Right lung (tissue), 5 donors: ENCODE results near the gene NNAT. TPM values are rescaled to one million over a fixed set of nuclear protein-coding genes. Genes with fewer than 3 reads are reported as not detected.
"Not testable (repeated sequence)": the region's sequence is repeated elsewhere in the genome, so short reads cannot be mapped to it uniquely, and the experiment has no call there.

Source experiments
- DNase-seq, 2 donors: peaks; one replicate each; pipeline ENCODE4 v3.0.0-alpha.2; 2013
- polyA plus RNA-seq, 5 donors: library from polyadenylated mRNA; unstranded; fragments of 120-200 nt; gene quantifications; one replicate each; pipeline versions ENCODE4 v1.2.1 to v1.2.3, GENCODE V29; 2013; ENCODE audit warnings: inconsistent platforms in 1 of 5, low replicate concordance in 1 of 5; ENCODE audit not compliant: insufficient read length in 5 of 5, insufficient read depth in 1 of 5

NNAT gene
- polyA plus RNA-seq, 5 donors = 44.2 to 81.3 (median 56.2) TPM

DNA sequence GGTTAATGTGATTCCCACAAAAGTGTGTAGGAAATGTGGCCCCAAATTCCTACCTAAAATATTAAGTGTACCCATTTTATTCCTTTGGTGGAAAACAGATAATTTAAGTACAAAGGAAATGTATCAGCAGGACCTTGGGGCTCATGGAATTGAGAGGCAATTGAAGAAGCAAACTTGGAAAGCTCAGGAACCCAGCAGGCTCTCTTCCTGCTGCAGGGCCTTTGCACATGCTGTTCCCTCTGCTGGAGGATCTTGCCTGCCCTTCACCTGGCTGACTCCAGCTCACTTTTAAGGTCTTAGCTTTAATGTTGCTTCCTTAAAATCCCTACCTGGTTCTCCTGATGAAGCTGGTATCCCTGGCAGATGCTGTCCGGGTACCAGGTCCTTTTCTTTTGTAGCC is 16.5 kb downstream of the NNAT start:
- DNase-seq = no peak

DNA sequence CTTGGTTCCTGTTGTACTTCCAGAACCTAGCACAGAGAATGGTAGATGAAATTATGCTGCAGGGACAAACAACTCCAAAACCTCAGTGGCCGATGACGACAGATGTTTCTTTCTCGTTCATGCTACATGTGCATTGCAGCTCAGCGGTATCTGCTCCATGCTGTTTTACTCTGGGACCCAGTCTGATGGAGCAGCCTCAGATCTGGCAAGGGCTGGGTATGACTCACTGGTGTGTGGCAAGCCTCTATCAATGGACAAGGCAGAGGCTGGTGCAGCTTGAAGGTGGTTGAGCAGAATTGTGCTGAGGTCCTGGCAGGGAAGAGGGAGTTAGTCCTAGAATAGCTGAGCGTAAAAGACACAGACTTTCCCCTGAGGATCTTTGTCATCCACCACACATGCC is 17.0 kb downstream of the NNAT start:
- DNase-seq = no peak

DNA sequence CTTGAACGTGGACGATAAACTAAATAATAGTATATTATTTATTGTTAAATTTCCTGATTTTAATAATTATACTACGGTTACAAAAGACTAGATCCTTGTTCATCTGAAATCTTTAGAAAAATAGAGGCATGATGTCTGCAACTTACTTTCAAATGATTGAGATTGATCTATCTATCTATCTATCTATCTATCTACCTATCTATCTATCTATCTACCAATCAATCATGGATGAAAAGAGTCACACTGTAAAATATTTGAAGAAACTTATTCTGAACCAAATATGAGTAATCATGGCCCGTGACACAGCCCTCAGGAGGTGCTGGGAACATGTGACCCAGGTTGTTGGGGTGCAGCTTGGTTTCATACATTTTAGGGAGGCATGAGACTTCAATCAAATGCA is 18.4 kb downstream of the NNAT start:
- no peak for DNase-seq

DNA sequence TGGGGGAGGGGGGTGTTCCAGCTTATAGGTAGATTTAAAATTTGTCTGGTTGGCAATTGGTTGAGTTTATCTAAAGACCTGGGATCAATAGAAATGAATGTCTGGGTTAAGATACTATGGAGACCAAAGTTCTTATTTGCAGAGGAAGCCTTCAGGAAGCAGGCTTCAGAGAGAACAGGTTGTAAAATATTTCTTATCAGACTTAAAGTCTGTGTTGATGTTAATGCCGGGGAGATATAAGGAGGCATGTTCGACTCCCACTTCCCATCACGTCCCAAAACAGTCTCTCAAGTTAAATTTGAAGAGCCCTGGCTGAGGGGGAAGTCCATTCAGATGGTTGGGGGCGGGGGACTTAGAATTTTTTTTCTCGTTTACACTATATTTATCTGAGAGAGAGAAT is 19.0 kb downstream of the NNAT start:
- DNase-seq = no peak

DNA sequence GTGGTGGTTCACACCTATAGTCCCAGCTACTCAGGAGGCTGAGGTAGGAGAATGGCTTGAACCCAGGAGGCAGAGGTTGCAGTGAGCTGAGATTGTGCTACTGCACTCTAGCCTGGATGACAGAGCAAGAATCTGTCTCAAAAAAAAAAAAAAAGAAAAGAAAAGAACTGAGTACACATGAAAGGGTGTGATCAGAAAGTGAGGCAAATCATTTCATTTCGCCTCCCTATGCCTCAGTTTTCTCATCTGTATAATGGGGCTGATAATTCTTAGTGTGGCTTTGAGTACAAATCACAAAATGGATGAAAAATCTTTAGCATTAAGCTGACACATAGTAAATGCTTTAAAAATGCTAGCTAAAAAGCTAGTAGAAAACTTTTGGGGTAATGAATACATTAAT is 19.8 kb downstream of the NNAT start:
- not testable (repeated sequence) for DNase-seq

DNA sequence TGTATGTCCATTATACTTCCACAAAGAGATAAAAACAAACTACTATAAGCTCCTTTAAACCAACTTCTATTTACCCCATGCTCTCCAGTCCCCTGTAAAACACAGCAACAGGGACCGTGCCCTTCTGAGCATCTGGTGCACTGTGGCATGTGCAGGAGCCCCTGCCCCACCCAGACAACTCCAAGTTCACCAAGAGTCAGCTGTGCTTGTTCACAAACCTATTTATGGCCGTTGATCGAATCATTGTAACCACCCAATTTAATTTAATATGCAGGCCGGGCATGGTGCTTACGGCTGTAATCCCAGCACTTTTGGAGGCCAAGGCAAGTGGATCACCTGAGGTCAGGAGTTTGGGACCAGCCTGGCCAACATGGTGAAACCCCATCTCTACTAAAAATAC is 20.3 kb downstream of the NNAT start:
- DNase-seq = no peak

DNA sequence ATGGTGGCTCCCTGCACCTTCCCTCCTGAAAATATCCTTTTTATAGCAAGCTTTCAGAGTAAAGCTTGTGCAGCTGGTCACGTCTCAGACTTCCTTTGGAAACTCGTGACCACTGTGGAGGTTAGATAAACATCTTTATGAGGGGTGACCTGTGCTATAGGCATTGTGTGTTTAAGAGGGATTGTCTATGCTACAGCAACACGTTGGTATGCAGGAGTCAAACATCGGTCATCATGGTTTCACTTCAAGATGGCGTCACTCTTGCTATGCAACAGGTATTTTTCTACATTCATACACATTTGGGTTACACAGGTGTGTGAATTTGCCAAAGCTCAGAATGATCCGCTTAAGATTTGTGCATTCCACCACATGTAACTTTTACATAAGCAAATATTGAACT is 21.2 kb downstream of the NNAT start:
- no peak for DNase-seq

DNA sequence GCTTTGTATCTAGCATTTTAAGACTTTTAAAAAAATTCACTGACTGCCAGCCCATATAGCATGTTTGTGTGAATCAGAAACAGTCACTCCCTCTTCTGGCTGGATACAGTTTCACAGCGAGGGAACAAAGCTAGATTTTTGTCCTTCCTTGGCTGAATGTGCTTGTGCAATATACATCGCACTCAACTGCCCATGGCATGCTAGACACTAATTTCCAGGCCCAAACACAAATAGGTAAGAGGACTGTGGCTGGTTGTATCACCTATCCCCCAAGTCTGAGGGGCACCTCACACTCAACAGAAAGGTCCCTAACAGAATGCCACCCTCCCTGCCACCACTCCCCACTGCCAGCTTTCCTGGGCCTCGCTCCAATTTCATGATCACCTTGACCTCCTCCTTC is 22.8 kb downstream of the NNAT start:
- DNase-seq = no peak

DNA sequence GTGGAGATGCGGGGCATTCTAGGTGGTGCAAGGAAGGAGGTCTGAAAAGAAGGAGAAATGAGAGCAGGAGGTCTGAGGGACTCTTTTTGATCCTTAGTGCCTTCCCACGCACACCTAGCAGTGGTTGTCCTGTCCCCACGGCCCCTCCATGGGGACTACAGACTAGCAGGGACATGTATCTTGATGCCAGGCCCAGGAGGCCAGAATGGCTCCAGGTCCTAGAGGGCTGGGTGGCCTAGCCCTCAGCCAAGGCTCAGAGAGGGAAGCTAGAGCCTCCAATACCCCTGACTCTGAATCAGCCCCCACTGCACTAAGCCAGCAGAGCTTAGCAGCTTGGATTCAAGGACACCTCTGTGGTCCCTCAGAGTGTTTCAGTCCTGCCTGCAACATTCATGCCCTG is 23.3 kb downstream of the NNAT start:
- no peak for DNase-seq

DNA sequence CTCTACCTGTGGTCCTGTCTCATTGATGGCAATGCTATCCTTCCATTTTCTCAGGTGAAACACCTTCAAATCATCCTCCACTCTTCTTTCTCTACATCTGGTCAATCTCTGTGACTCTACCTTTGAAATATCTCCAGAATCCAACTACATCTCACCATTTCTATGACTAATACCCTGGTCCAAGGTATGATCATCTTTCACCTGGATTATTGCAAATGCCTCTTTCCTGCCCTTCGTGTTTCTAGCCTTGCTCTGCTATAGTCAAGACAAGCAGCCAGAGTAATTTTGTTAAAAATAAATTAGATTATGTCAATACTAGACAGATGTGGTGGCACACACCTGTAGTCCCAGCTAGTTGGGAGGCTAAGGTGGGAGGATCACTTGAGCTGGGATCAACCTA is 24.5 kb downstream of the NNAT start:
- DNase-seq = no peak

DNA sequence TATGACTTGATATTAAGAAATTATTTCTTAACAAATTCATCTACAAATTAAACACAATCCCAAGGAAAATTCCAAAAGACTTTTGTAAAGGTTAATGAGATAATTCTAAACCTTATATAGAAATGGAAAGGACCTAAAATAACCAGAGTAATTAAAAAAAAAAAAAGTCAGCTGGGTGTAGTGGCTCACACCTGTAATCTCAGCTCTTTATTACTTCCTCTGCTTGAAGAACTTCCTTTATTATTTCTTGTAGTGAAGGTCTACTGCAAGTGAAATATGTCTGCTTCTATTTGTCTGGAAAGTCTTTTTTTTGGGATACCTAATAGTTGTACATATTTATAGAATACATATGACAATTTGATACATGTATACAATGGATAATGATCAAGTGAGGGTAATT is 26.9 kb downstream of the NNAT start:
- no peak for DNase-seq

DNA sequence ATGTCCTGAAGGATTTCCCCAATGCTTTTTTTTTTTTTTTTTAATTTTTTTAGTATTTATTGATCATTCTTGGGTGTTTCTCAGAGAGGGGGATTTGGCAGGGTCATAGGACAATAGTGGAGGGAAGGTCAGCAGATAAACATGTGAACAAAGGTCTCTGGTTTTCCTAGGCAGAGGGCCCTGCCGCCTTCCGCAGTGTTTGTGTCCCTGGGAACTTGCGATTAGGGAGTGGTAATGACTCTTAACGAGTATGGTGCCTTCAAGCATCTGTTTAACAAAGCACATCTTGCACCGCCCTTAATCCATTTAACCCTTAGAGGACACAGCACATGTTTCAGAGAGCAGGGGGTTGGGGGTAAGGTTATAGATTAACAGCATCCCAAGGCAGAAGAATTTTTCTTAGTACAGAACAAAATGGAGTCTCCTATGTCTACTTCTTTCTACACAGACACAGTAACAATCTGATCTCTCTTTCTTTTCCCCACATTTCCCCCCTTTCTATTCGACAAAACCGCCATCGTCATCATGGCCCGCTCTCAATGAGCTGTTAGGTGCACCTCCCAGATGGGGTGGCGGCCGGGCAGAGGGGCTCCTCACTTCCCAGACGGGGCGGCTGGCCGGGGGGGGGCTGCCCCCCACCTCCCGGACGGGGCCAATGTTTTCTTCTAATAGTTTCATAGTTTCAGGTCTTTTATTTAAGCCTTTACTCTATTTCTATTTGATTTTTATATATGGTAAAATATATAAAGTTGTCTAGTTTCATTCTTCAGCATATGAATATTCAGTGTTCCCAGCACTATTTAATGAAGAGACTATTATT is 29.3 kb downstream of the NNAT start:
- not testable (repeated sequence) for DNase-seq

DNA sequence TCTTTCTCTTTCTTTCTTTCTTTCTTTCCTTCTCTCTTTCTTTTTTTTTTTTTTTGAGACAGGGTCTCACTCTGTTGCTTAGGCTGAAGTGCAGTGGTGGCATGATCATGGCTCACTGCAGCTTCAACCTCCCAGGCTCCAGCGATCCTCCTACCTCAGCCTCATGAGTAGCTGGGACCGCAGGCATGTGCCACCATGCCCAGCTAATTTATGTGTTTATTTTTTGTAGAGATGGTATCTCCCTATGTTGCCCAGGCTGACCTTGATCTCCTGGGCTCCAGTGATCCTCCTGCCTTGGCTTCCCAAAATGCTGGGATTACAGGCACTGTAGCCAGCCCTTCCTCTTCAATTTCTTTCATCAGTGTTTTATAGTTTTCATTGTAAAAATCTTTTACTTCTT is 30.6 kb downstream of the NNAT start:
- DNase-seq = not testable (repeated sequence)

DNA sequence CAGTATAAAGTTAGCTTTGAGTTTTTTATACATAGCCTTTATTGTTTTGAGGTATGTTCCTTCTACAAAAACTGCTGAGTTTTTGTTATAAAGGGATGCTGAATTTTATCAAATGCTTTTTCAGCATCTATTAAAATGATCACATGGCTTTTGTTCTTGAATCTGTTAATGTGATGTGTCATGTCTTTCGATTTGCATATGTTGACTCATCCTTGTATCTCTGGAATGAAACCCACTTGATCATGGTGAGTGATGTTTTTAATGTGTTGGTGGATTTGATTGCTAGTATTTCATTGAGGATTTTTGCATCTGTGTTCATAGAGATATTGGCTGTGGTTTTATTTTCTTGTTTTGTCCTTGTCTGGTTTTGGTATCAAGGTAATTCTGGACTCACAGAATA is 31.4 kb downstream of the NNAT start:
- DNase-seq = no peak

DNA sequence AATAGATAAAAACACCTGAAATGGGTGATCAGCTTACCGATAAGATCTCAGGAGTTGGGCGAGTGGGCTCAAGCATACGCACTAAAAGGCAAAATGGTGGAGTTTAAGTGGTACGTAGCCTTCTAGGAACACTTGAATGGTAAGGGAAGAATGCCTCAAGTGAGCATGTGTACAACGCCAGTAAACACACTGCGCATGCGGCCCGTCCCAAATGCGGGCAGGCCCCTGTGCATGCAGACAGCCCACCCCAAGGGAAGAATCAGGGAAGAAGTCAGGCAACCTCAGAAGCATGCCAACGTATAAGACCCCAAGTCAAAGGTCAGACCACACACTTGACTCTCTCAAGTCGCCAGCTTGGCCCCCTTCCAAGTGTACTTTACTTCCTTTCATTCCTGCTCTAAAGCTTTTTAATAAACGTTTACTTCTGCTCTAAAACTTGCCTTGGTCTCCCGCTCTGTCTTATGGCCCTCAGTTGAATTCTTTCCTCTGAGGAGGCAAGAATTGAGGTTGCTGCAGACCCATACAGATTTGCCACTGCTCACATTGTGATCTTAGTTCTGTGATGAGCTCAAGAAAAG is 33.8 kb downstream of the NNAT start:
- DNase-seq = not testable (repeated sequence)

DNA sequence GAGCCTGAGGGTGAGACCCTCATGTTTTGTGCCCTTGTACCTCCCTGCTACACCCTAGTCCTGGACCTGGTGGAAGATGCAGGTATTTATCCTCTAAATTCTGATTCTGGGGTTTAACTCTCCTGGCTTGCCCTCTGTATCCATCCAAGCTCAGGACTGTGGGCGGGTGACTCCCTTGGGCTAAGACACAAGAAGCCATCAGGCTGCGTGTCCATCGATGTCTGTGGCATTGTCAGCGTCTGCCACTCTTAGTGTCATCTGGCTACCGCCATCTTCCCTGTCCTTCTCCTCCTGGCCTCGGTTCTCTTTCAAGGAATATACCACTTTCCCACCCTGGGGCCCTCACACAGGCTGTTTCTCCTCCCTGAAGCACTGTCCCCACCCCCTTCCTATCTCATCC is 35.5 kb downstream of the NNAT start:
- no peak for DNase-seq

DNA sequence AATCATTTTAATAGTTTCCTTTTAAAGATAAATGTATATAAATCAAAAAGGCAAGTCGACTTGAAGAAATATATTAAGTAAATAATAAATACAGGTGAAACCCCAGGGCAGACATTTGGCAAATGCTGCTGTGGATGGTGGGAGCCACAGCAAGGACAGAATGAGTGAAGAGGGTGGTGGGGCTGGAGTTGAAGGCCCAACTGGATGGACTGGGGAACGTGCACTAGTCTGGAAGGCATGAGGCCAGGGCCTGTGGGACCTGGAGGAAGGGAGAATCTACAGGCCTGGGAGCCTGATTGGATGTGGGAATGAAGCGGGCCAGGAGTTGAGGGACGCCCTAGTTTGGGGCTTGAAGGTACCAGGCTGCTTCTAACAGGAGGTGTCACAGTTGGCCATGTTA is 37.3 kb downstream of the NNAT start:
- no peak for DNase-seq

DNA sequence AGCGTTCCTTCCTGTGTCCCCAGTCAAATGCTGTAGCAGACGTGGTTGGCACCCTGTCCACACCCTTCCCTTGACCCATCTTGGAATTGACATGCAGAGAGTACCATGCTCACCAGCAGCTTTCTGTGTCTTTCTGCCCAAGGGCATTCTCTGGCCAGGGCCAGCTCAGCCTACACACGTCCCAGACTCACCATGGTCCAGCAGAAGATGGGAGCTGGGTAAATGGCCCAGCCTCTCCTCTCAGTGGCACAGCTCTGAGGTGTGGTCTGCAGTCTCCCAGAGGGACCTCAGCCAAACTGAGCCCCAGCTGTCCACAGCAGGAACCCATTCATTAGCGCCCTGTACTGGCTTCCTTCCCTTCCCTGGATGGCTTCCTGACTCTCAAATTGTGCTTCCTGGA is 37.7 kb downstream of the NNAT start:
- DNase-seq = no peak

DNA sequence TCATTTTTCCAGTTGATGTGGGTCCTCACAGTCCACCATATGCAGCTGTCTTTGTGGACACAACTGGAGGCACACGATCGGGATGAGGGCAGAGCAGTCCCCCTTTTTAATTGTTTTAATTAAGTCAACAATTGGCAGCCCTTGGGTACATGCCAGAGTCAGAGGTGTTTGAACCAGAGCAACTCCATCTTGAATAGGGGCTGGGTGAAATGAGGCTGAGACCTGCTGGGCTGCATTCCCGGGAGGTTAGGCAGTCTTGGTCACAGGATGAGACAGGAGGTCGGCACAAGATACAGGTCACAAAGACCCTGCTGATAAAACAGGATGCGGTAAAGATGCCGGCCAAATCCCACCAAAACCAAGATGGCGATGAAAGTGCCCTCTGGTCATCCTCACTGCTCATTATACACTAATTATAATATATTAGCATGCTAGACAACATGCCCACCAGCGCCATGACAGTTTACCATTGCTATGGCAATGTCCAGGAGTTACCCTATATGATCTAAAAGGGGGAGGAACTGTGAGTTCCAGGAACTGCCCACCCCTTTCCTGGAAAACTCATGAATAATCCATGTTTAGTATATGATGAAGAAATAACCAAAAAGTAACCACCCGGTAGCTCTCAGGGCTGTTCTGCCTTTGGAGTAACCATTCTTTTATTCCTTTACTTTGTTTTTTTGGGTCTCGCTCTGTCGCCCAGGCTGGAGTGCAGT is 38.4 kb downstream of the NNAT start:
- no peak for DNase-seq

DNA sequence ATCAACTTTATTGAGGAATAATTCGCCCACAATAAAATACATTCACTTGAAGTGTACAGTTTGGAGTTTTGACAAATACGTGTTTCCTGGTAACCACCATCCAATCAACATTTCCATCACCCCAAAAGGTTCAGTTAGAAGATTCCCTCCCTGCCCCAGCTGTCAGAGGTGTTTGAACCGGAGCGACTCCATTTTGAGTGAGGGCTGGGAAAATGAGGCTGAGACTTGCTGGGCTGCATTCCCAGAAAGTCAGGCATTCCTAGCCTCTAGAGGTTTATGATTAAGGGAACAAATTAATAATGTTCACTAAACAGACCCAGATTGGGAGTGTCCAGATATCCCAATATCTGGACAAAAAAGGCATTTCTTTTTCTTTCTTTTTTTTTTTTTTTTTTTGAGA is 39.6 kb downstream of the NNAT start:
- no peak for DNase-seq

DNA sequence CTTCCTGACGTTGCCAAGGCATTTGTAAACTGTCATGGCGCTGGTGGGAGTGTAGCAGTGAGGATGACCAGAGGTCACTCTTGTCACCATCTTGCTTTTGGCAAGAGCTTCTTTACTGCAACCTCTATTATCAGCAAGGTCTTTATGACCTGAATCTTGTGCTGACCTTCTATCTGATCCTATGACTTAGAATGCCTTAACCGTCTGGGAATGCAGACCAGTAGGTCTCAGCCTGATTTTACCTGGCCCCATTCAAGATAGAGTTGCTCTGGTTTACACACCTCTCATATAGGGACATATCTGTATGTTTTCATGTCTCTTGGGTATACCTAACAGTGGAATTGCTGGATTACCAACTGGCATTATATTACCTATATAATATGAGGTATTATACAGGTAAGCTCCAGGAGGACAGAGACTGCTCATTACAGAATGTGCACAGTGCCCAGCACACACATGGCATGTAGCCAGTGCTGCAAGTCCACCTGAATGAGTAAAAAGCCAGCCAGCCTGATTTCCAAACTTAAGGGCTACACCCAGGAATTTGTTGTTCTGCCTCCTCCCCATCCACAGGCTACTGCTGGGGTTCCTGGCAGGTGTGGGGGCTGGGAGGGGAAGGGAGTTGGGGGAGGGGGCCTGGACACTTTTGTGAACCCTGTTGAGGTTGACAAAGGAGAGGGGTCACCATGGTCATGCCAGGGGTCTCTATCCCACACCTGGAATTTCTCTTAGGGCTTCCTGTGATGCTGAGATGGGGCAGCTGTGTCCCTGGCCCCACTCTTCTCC is 41.8 kb downstream of the NNAT start:
- DNase-seq = no peak

DNA sequence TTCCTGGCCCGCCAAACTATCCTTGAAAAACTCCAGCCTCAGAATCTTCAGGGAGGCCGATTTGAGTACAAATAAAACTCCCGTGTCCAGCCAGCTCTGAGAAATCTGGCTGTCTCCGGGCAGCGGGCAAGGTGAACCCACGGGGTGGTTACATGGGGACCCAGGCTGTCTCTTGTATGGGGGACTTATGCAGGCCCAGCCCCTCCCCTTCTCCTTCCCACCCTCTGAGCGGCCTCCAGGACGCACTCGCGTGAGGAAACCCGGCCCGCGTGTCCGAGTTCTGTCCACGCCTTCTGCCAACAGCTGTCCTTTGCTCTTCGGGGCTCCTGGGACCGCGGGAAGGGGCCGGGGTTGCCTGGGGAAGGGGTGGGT is 43.0 kb downstream of the NNAT start:
- no peak for DNase-seq
